Aorta (tissue), 5 donors: ENCODE data around the gene CMBL. TPM values are rescaled to one million over a fixed set of nuclear protein-coding genes. Genes with fewer than 3 reads are reported as not detected.
A peak's percentile ranks its signal among the peaks of the same experiment; 100 is the strongest.

Experiments
- ATAC-seq: fragments of 200-7000 bp; cut with Tn5 transposase; one replicate; pipeline ENCODE4 v1.9.1; 2022; ENCODE audit warnings: moderate library complexity; ENCODE audit not compliant: low FRiP score
- DNase-seq, 2 donors: peaks; one replicate each; pipeline ENCODE4 v3.0.0-alpha.2; 2020
- H3K27ac ChIP-seq, 2 donors: one replicate each; pipeline ENCODE4 v1.5.1; 2013; ENCODE audit warnings: low read length in 2 of 2, mild to moderate bottlenecking in 2 of 2, moderate library complexity in 2 of 2, control low read depth in 1 of 2, inconsistent platforms in 1 of 2, low read depth in 1 of 2
- H3K27me3 ChIP-seq, 2 donors: one replicate each; pipeline ENCODE4 v1.6.1; 2013; ENCODE audit warnings: control low read depth in 1 of 2, low read length in 1 of 2, mild to moderate bottlenecking in 1 of 2, moderate library complexity in 1 of 2; ENCODE audit not compliant: insufficient read depth in 2 of 2, control insufficient read depth in 1 of 2
- H3K36me3 ChIP-seq, 2 donors: one replicate each; pipeline ENCODE4 v1.6.1; 2013; ENCODE audit warnings: control low read depth in 1 of 2, low read length in 1 of 2, mild to moderate bottlenecking in 1 of 2; ENCODE audit not compliant: insufficient read depth in 2 of 2, control insufficient read depth in 1 of 2
- H3K4me1 ChIP-seq, 2 donors: one replicate each; pipeline ENCODE4 v1.6.1; 2013; ENCODE audit warnings: low read length in 2 of 2, control low read depth in 1 of 2, mild to moderate bottlenecking in 1 of 2, moderate library complexity in 1 of 2; ENCODE audit not compliant: insufficient read depth in 2 of 2, control insufficient read depth in 1 of 2
- H3K4me3 ChIP-seq, 2 donors: one replicate each; pipeline ENCODE4 v1.5.1; 2013; ENCODE audit warnings: low read length in 2 of 2, control low read depth in 1 of 2, mild to moderate bottlenecking in 1 of 2
- H3K9me3 ChIP-seq: one replicate; pipeline ENCODE4 v1.6.1; 2013; ENCODE audit warnings: mild to moderate bottlenecking, low read length; ENCODE audit not compliant: control insufficient read depth
- WGBS, 2 donors: extraction: QIAGEN DNeasy Blood & Tissue Kit; methylation state at CpG; one replicate each; pipeline ENCODE4 v1.1.7; 2013; 5-methylcytosine and 5-hydroxymethylcytosine counted together
- intact Hi-C, 2 donors: fragments of 100-400 bp; cut with DNase I; formaldehyde crosslinking; loops; one replicate each; pipeline versions ENCODE4 v1.14.2 to v1.15.0; 2022
- polyA plus RNA-seq, 2 donors: library from polyadenylated mRNA; stranded (reverse); fragments of 200-250 nt; gene quantifications; one replicate each; pipeline ENCODE4 v1.2.3, GENCODE V29; 2013
- total RNA-seq, 2 donors: library from RNA; stranded (reverse); fragmentation: NEBNext Ultra II Directional; extraction: Animal tissue kit (Norgen Biotek cat#: 25700); gene quantifications; one replicate each; pipeline ENCODE4 v1.2.1, GENCODE V29; 2021
- donor health status: healthy with polysubstance abuse.
- donor health status: Bipolar disorder and iron deficiency.
- donor health status: DM: no; HTN: no; CAD: no.
- donor health status: DM: no; HTN: no; CAD: no.
- donor health status: DM: yes; HTN: yes; CAD: no.

The CMBL gene
- total and polyA plus RNA-seq, 4 donors: 7.5 to 76.4 (median 19.8) TPM

GRCh38 chr5:10335711-10336470 is 28.2 kb upstream of the CMBL start:
- 96% methylated on average over 14 of the region's 14 CpGs for WGBS, 2 donors
- intact Hi-C loops: no loop called here
- Histone ChIP-seq H3K4me1 (peaks cover 0 to 9% of the 10 kb centered on the region in 2 donors), H3K36me3 (no peaks in the 10 kb centered on the region), H3K27me3 (no peaks in the 10 kb centered on the region), H3K27ac (no peak overlapping the region), H3K4me3 (no peak overlapping the region), H3K9me3 (no peaks in the 10 kb centered on the region)
- DNase-seq: no peak
- ATAC-seq: no peak

GRCh38 chr5:10334831-10335230 is 27.1 kb upstream of the CMBL start:
- no peak for DNase-seq
- no peaks in the 10 kb centered on the region for H3K27me3 ChIP-seq
- peaks cover 6 to 11% of the 10 kb centered on the region in 2 donors for H3K4me1 ChIP-seq
- no peaks in the 10 kb centered on the region for H3K9me3 ChIP-seq
- no peaks in the 10 kb centered on the region for H3K36me3 ChIP-seq
- H3K4me3 ChIP-seq: no peak overlapping the region
- intact Hi-C loops: no loop called here
- no peak overlapping the region for H3K27ac ChIP-seq
- WGBS, 2 donors: 94 to 95% methylated on average over 5 of the region's 5 CpGs
- ATAC-seq: no peak

- peak overlapping the region; percentile 14 to 54 for H3K4me3 ChIP-seq
- no peaks in the 10 kb centered on the region for H3K27me3 ChIP-seq
- ATAC-seq: peak; percentile 67
- peaks cover 6 to 11% of the 10 kb centered on the region in 2 donors for H3K4me1 ChIP-seq
- intact Hi-C loops: no loop called here
- WGBS, 2 donors: 1 to 2% methylated on average over 64 to 81 of the region's 81 CpGs
- H3K27ac ChIP-seq: no peak overlapping the region
- no peaks in the 10 kb centered on the region for H3K9me3 ChIP-seq
- H3K36me3 ChIP-seq: no peaks in the 10 kb centered on the region
- DNase-seq: peak; percentile 61 to 85
These were observed 25.7 kb upstream of the CMBL start for GRCh38 chr5:10333154-10334006.

- intact Hi-C loops: no loop called here
- Histone ChIP-seq H3K36me3 (no peaks in the 10 kb centered on the region), H3K4me1 (peaks cover 6 to 11% of the 10 kb centered on the region in 2 donors), H3K4me3 (no peak overlapping the region), H3K9me3 (no peaks in the 10 kb centered on the region), H3K27ac (no peak overlapping the region), H3K27me3 (no peaks in the 10 kb centered on the region)
- WGBS, 2 donors: 91% methylated on average over 5 of the region's 5 CpGs
- no peak for DNase-seq
- ATAC-seq: no peak
These were observed 24.6 kb upstream of the CMBL start for GRCh38 chr5:10332301-10332700.

GRCh38 chr5:10331341-10331796 is 23.7 kb upstream of the CMBL start:
- Histone ChIP-seq H3K9me3 (no peaks in the 10 kb centered on the region), H3K4me3 (no peak overlapping the region), H3K27ac (no peak overlapping the region), H3K36me3 (no peaks in the 10 kb centered on the region), H3K27me3 (no peaks in the 10 kb centered on the region), H3K4me1 (peaks cover 6 to 11% of the 10 kb centered on the region in 2 donors)
- DNase-seq: peak in 1 of 2 donors; percentile 72
- 34 to 39% methylated on average over 7 of the region's 7 CpGs for WGBS, 2 donors
- ATAC-seq: peak; percentile 21
- intact Hi-C loops: no loop called here

- H3K36me3 ChIP-seq: no peaks in the 10 kb centered on the region
- H3K9me3 ChIP-seq: no peaks in the 10 kb centered on the region
- H3K4me1 ChIP-seq: peaks cover 6 to 11% of the 10 kb centered on the region in 2 donors
- intact Hi-C loops: no loop called here
- ATAC-seq (peak; percentile 31), DNase-seq (no peak)
- no peaks in the 10 kb centered on the region for H3K27me3 ChIP-seq
- H3K4me3 ChIP-seq: no peak overlapping the region
- peak overlapping the region; percentile 48 to 76 for H3K27ac ChIP-seq
- WGBS, 2 donors: 44 to 48% methylated on average over 10 of the region's 10 CpGs
These were observed 23.0 kb upstream of the CMBL start for GRCh38 chr5:10330511-10331230.

- peak; percentile 58 for ATAC-seq
- peak in 1 of 2 donors; percentile 56 for DNase-seq
- peak overlapping the region; percentile 48 to 76 for H3K27ac ChIP-seq
- no peaks in the 10 kb centered on the region for H3K36me3 ChIP-seq
- no peaks in the 10 kb centered on the region for H3K27me3 ChIP-seq
- peaks cover 6 to 11% of the 10 kb centered on the region in 2 donors for H3K4me1 ChIP-seq
- no peak overlapping the region for H3K4me3 ChIP-seq
- 9 to 10% methylated on average over 7 of the region's 7 CpGs for WGBS, 2 donors
- intact Hi-C loops: no loop called here
- no peaks in the 10 kb centered on the region for H3K9me3 ChIP-seq
These were observed 22.2 kb upstream of the CMBL start for GRCh38 chr5:10329820-10330481.

GRCh38 chr5:10329446-10329819 is 21.7 kb upstream of the CMBL start:
- 20 to 26% methylated on average over 2 of the region's 2 CpGs for WGBS, 2 donors
- DNase-seq: no peak
- intact Hi-C loops: no loop called here
- Histone ChIP-seq H3K36me3 (no peaks in the 10 kb centered on the region), H3K4me3 (no peak overlapping the region), H3K4me1 (peaks cover 9 to 11% of the 10 kb centered on the region in 2 donors), H3K27me3 (no peaks in the 10 kb centered on the region), H3K9me3 (no peaks in the 10 kb centered on the region), H3K27ac (peak overlapping the region in 1 of 2 donors; percentile 29)
- no peak for ATAC-seq
